SH-SY5Y (cell line): Measurements from ENCODE around the gene RAB10.

Experiments
- GATA2 ChIP-seq: IDR thresholded peaks from 2 replicates; pipeline ENCODE4 v1.6.1; 2011; ENCODE audit warnings: mild to moderate bottlenecking, low read depth, low read length
- GATA3 ChIP-seq: IDR thresholded peaks from 2 replicates; pipeline ENCODE4 v1.6.1; 2011; ENCODE audit warnings: low read depth, mild to moderate bottlenecking, low read length, moderate library complexity

GRCh38 chr2:26168785-26169184 lies 134.9 kb downstream of the RAB10 start:
- TF ChIP-seq GATA3: no peak
- no peak for TF ChIP-seq GATA2
